HepG2 (cell line): Measurements from ENCODE around the gene MAN2B2. TPM values are rescaled to one million over a fixed set of nuclear protein-coding genes. Genes with fewer than 3 reads are reported as not detected.

Experiments
- ARID2 ChIP-seq: sonication (generic); formaldehyde crosslinking; IDR thresholded peaks from 2 replicates; pipeline ENCODE4 v1.8.1; 2022; ENCODE audit warnings: mild to moderate bottlenecking, missing genetic modification reagents, borderline replicate concordance
- GPBP1L1 ChIP-seq: sonication (generic); formaldehyde crosslinking; IDR thresholded peaks from 2 replicates; pipeline ENCODE4 v1.5.0; 2020; ENCODE audit warnings: mild to moderate bottlenecking, missing genetic modification reagents
- GZF1 ChIP-seq: sonication (generic); formaldehyde crosslinking; IDR thresholded peaks from 2 replicates; pipeline ENCODE4 v1.5.1; 2020; ENCODE audit warnings: mild to moderate bottlenecking, missing genetic modification reagents
- HOXA9 ChIP-seq: sonication (generic); formaldehyde crosslinking; IDR thresholded peaks from 2 replicates; pipeline ENCODE4 v1.8.1; 2022; ENCODE audit warnings: missing genetic modification reagents, mild to moderate bottlenecking, moderate library complexity, borderline replicate concordance
- IKZF1 ChIP-seq: fragments of 450-650 bp; IDR thresholded peaks from 2 replicates; pipeline ENCODE4 v1.7.1; 2016
- KDM3A ChIP-seq: IDR thresholded peaks from 2 replicates; pipeline ENCODE4 v1.6.1; 2018; ENCODE audit warnings: low read depth, missing compliant biosample characterization
- MEIS2 ChIP-seq: sonication (generic); formaldehyde crosslinking; IDR thresholded peaks from 2 replicates; pipeline ENCODE4 v1.9.0; 2021; ENCODE audit warnings: mild to moderate bottlenecking, missing genetic modification reagents
- NCOA5 ChIP-seq: sonication (generic); formaldehyde crosslinking; IDR thresholded peaks from 2 replicates; pipeline ENCODE4 v1.4.0; 2020; ENCODE audit warnings: missing genetic modification reagents
- NR3C1 ChIP-seq: sonication (generic); formaldehyde crosslinking; IDR thresholded peaks from 2 replicates; pipeline ENCODE4 v1.4.0; 2020; ENCODE audit warnings: missing genetic modification reagents
- POGZ ChIP-seq: sonication (generic); formaldehyde crosslinking; IDR thresholded peaks from 2 replicates; pipeline ENCODE4 v1.4.0; 2020; ENCODE audit warnings: mild to moderate bottlenecking, missing genetic modification reagents
- PRPF4 ChIP-seq: fragments of 200-400 bp; formaldehyde crosslinking; IDR thresholded peaks from 2 replicates; pipeline ENCODE4 v1.6.1; 2016; ENCODE audit warnings: low read length, low read depth; ENCODE audit not compliant: poor library complexity, severe bottlenecking
- RFXAP ChIP-seq: sonication (generic); formaldehyde crosslinking; IDR thresholded peaks from 2 replicates; pipeline ENCODE4 v1.4.0; 2020; ENCODE audit warnings: missing genetic modification reagents, borderline replicate concordance
- SIX4 ChIP-seq: sonication (generic); formaldehyde crosslinking; IDR thresholded peaks from 2 replicates; pipeline ENCODE4 v1.4.0; 2020; ENCODE audit warnings: missing genetic modification reagents
- SKI ChIP-seq: fragments of 450-650 bp; IDR thresholded peaks from one replicate; pipeline ENCODE4 v1.6.1; 2018; ENCODE audit warnings: mild to moderate bottlenecking; ENCODE audit not compliant: partially characterized antibody
- SMARCE1 ChIP-seq: fragments of 450-650 bp; IDR thresholded peaks from 2 replicates; pipeline ENCODE4 v1.6.1; 2017; ENCODE audit warnings: borderline replicate concordance
- TBP ChIP-seq: sonication (generic); formaldehyde crosslinking; IDR thresholded peaks from 2 replicates; pipeline ENCODE4 v1.5.0; 2020; ENCODE audit warnings: missing genetic modification reagents
- THAP7 ChIP-seq: sonication (generic); formaldehyde crosslinking; IDR thresholded peaks from 2 replicates; pipeline ENCODE4 v1.8.1; 2023; ENCODE audit warnings: mild to moderate bottlenecking, missing genetic modification reagents
- TOPORS ChIP-seq: sonication (generic); formaldehyde crosslinking; IDR thresholded peaks from 2 replicates; pipeline ENCODE4 v1.8.0; 2023; ENCODE audit warnings: mild to moderate bottlenecking, missing genetic modification reagents
- ZBTB7B ChIP-seq: sonication (generic); formaldehyde crosslinking; IDR thresholded peaks from 2 replicates; pipeline ENCODE4 v1.4.0; 2020; ENCODE audit warnings: missing genetic modification reagents
- ZBTB8A ChIP-seq: sonication (generic); formaldehyde crosslinking; IDR thresholded peaks from 2 replicates; pipeline ENCODE4 v1.4.0; 2020; ENCODE audit warnings: mild to moderate bottlenecking, low read depth, missing genetic modification reagents, borderline replicate concordance
- ZNF136 ChIP-seq: sonication (generic); formaldehyde crosslinking; IDR thresholded peaks from 2 replicates; pipeline ENCODE4 v1.8.1; 2022; ENCODE audit warnings: low read depth, mild to moderate bottlenecking, moderate library complexity, missing genetic modification reagents
- ZNF253 ChIP-seq: sonication (generic); formaldehyde crosslinking; IDR thresholded peaks from 2 replicates; pipeline ENCODE4 v1.8.0; 2022; ENCODE audit warnings: mild to moderate bottlenecking, missing genetic modification reagents, borderline replicate concordance
- ZNF430 ChIP-seq: sonication (generic); formaldehyde crosslinking; IDR thresholded peaks from 2 replicates; pipeline ENCODE4 v1.9.0; 2021; ENCODE audit warnings: mild to moderate bottlenecking, missing genetic modification reagents
- polyA plus RNA-seq, 8 experiments: library from polyadenylated mRNA; depleted of rRNA in 3 of 8; stranded (reverse) in 7 of 8; unstranded in 1 of 8; fragments of >200 nt; fragmentation: Illumina TruSeq in 4 of 8; extraction: Trizol in 4 of 8; gene quantifications; 2 replicates each; pipeline versions ENCODE4 v1.2.1 to v1.2.3, GENCODE V29; 2011 to 2016; ENCODE audit warnings: low read depth in 4 of 8, missing spikeins in 1 of 8, mixed read lengths in 1 of 8; ENCODE audit not compliant: insufficient read depth in 1 of 8
- total RNA-seq, 5 experiments: library from RNA; depleted of rRNA; stranded (reverse); fragments of >200 nt; fragmentation: Illumina TruSeq; extraction: Trizol; gene quantifications; 2 replicates each; pipeline ENCODE4 v1.2.3, GENCODE V29; 2016; ENCODE audit warnings: low read depth in 1 of 5
- TF ChIP-seq, protein P1 (sequence below): sonication (generic); formaldehyde crosslinking; IDR thresholded peaks from 2 replicates; pipeline ENCODE4 v1.4.0; 2020; ENCODE audit warnings: mild to moderate bottlenecking, low read depth, missing genetic modification reagents
- TF ChIP-seq, protein P2 (sequence below), 2 experiments: sonication (generic) in 1 of 2; formaldehyde crosslinking in 1 of 2; IDR thresholded peaks; 2 replicates each; pipeline versions ENCODE4 v1.5.1 to v1.6.1; 2011 to 2020; ENCODE audit warnings: borderline replicate concordance in 1 of 2, low read depth in 1 of 2, low read length in 1 of 2, mild to moderate bottlenecking in 1 of 2, missing genetic modification reagents in 1 of 2, moderate library complexity in 1 of 2

MAN2B2 gene
- total and polyA plus RNA-seq, 2 of the 13 experiments (the other 11 are each of a cell fraction or from before 2014, with no cell fraction given): 4.8 to 5.4 TPM

- TF ChIP-seq ZNF253 (CRISPR knock-in tag): no peak
- no peak for TF ChIP-seq RFXAP (CRISPR knock-in tag)
- TF ChIP-seq ZBTB8A (CRISPR knock-in tag): no peak
- no peak for TF ChIP-seq HOXA9 (CRISPR knock-in tag)
- TF ChIP-seq TOPORS: 0 out of 2 replicates have a peak, but pooled peaks have one; percentile 54
- no peak for TF ChIP-seq SIX4 (CRISPR knock-in tag)
- no peak for TF ChIP-seq MEIS2
- TF ChIP-seq ARID2 (CRISPR knock-in tag): peak; percentile 66; the same call in 1 of the 2 replicates
- TF ChIP-seq IKZF1: no peak
- TF ChIP-seq TBP (CRISPR knock-in tag): no peak
- 0 out of 2 replicates have a peak, but pooled peaks have one; percentile 53 for TF ChIP-seq KDM3A
- TF ChIP-seq THAP7 (CRISPR knock-in tag): no peak
- TF ChIP-seq ZNF430: no peak
- TF ChIP-seq, protein P1, sequence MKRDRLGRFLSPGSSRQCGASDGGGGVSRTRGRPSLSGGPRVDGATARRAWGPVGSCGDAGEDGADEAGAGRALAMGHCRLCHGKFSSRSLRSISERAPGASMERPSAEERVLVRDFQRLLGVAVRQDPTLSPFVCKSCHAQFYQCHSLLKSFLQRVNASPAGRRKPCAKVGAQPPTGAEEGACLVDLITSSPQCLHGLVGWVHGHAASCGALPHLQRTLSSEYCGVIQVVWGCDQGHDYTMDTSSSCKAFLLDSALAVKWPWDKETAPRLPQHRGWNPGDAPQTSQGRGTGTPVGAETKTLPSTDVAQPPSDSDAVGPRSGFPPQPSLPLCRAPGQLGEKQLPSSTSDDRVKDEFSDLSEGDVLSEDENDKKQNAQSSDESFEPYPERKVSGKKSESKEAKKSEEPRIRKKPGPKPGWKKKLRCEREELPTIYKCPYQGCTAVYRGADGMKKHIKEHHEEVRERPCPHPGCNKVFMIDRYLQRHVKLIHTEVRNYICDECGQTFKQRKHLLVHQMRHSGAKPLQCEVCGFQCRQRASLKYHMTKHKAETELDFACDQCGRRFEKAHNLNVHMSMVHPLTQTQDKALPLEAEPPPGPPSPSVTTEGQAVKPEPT (CRISPR knock-in tag): no peak
- TF ChIP-seq NCOA5 (CRISPR knock-in tag): no peak
- TF ChIP-seq PRPF4: no peak
- TF ChIP-seq GZF1: no peak
- no peak for TF ChIP-seq SMARCE1
- TF ChIP-seq NR3C1 (CRISPR knock-in tag): no peak
- TF ChIP-seq ZNF136 (CRISPR knock-in tag): no peak
- TF ChIP-seq POGZ (CRISPR knock-in tag): peak; percentile 43; the same call in 1 of the 2 replicates
- peak; percentile 95 for TF ChIP-seq SKI
- peak; percentile 63; the same call in 1 of the 2 replicates for TF ChIP-seq ZBTB7B
- no peak for TF ChIP-seq GPBP1L1 (CRISPR knock-in tag)
- TF ChIP-seq, protein P2, sequence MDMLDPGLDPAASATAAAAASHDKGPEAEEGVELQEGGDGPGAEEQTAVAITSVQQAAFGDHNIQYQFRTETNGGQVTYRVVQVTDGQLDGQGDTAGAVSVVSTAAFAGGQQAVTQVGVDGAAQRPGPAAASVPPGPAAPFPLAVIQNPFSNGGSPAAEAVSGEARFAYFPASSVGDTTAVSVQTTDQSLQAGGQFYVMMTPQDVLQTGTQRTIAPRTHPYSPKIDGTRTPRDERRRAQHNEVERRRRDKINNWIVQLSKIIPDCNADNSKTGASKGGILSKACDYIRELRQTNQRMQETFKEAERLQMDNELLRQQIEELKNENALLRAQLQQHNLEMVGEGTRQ (IDR thresholded peaks at IDR 0.05; ENCODE audit: low read depth, low read length): no peak
- TF ChIP-seq, protein P2 (CRISPR knock-in tag; IDR thresholded peaks at IDR 0.05; ENCODE audit: borderline replicate concordance): no peak
Observed at GRCh38 chr4:6539009-6539764, 35.8 kb upstream of the MAN2B2 start (continued).
